HL-60 (cell line): ENCODE results near the gene ELOVL6.

Source experiments
- POLR2AphosphoS5 ChIP-seq: IDR thresholded peaks from 2 replicates; pipeline ENCODE4 v1.6.1; 2012; ENCODE audit warnings: low read depth
- TF ChIP-seq, protein P1 (sequence below): IDR thresholded peaks from one replicate; pipeline ENCODE4 v1.5.1; 2011; ENCODE audit warnings: low read length, control low read depth, inconsistent platforms; ENCODE audit not compliant: insufficient read depth

DNA sequence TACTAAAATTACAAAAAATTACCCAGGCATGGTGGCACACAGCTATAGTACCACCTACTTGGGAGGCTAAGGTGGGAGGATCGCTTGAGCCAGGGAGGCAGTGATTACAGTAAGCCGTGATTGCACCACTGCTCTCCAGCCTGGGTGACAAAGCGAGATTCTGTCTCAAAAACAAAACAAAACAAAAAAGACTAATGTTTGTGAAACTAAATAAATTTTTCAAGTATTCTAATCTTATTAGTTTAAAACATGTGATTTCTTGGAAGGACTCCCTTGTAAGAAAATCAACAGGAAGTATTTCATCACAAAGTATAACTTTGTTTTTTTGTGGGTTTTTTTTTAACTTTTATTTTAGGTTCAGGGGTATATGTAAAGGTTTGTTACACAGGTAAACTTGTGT, 196.1 kb downstream of the ELOVL6 start:
- TF ChIP-seq, protein P1, sequence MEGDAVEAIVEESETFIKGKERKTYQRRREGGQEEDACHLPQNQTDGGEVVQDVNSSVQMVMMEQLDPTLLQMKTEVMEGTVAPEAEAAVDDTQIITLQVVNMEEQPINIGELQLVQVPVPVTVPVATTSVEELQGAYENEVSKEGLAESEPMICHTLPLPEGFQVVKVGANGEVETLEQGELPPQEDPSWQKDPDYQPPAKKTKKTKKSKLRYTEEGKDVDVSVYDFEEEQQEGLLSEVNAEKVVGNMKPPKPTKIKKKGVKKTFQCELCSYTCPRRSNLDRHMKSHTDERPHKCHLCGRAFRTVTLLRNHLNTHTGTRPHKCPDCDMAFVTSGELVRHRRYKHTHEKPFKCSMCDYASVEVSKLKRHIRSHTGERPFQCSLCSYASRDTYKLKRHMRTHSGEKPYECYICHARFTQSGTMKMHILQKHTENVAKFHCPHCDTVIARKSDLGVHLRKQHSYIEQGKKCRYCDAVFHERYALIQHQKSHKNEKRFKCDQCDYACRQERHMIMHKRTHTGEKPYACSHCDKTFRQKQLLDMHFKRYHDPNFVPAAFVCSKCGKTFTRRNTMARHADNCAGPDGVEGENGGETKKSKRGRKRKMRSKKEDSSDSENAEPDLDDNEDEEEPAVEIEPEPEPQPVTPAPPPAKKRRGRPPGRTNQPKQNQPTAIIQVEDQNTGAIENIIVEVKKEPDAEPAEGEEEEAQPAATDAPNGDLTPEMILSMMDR: no peak
- no peak for TF ChIP-seq POLR2AphosphoS5
